MCF 10A (cell line): ENCODE data around the gene COX14. TPM values are rescaled to one million over a fixed set of nuclear protein-coding genes. Genes with fewer than 3 reads are reported as not detected.

Experiments
- BruUV-seq: library from RNA; stranded (reverse); fragments of 400-500 nt; replicated peaks from 2 replicates; lab custom pipeline; 2021; lab: Mats Ljungman, UMichigan
- CTCF ChIA-PET: fragments of 300-600 bp; sonication (Branson Sonifier 250); formaldehyde crosslinking; extraction: SDS; loops from one replicate; lab custom pipeline; 2021; ENCODE audit warnings: antibody characterized with exemption, inconsistent platforms; lab: Yijun Ruan, JAX
- POLR2A ChIA-PET: fragments of 300-600, 350-650 bp; sonication (Branson Sonifier 250); formaldehyde crosslinking; extraction: SDS; loops from one replicate; lab custom pipeline; 2020; ENCODE audit warnings: antibody characterized with exemption, inconsistent platforms; lab: Yijun Ruan, JAX
- DNase-seq: peaks from one replicate; pipeline ENCODE4 v3.0.0-alpha.2; 2018; ENCODE audit not compliant: unreplicated experiment
- H3K27ac Mint-ChIP-seq: one replicate; pipeline ENCODE4 v1.8.0; 2022; ENCODE audit warnings: mild to moderate bottlenecking, low read depth, mixed read lengths; ENCODE audit not compliant: unreplicated experiment
- H3K27me3 Mint-ChIP-seq: one replicate; pipeline ENCODE4 v1.8.0; 2022; ENCODE audit warnings: mixed read lengths; ENCODE audit not compliant: insufficient read depth, unreplicated experiment
- H3K36me3 Mint-ChIP-seq: one replicate; pipeline ENCODE4 v1.8.0; 2022; ENCODE audit warnings: mild to moderate bottlenecking, moderate library complexity, mixed read lengths; ENCODE audit not compliant: insufficient read depth, unreplicated experiment
- H3K4me1 Mint-ChIP-seq: one replicate; pipeline ENCODE4 v1.8.0; 2022; ENCODE audit warnings: mixed read lengths; ENCODE audit not compliant: insufficient read depth, unreplicated experiment
- H3K4me3 Mint-ChIP-seq: one replicate; pipeline ENCODE4 v1.8.0; 2022; ENCODE audit warnings: mild to moderate bottlenecking, moderate library complexity, mixed read lengths; ENCODE audit not compliant: unreplicated experiment
- H3K9me3 Mint-ChIP-seq: one replicate; pipeline ENCODE4 v1.8.0; 2022; ENCODE audit warnings: mixed read lengths; ENCODE audit not compliant: unreplicated experiment
- intact Hi-C: fragments of 100-400 bp; cut with micrococcal nuclease; formaldehyde crosslinking; loops from 2 replicates; pipeline ENCODE4 v1.14.1; 2022
- total RNA-seq: library from RNA; stranded (reverse); gene quantifications from 2 replicates; pipeline ENCODE4 v1.2.3, GENCODE V29; 2022
- TF ChIP-seq, protein P1 (sequence below): fragments of 200-600 bp; IDR thresholded peaks from one replicate; pipeline ENCODE4 v1.8.0; 2022; ENCODE audit warnings: antibody characterized with exemption, mild to moderate bottlenecking; ENCODE audit not compliant: unreplicated experiment

COX14 gene
- total RNA-seq, 1 experiment from 2014 or later, result 43.6 TPM

- Mint-ChIP-seq H3K9me3 (no peaks in the 10 kb centered on the region), H3K4me1 (peaks cover 13% of the 10 kb centered on the region), H3K4me3 (no peak overlapping the region), H3K27ac (no peak overlapping the region), H3K36me3 (peaks cover 10% of the 10 kb centered on the region), H3K27me3 (no peaks in the 10 kb centered on the region)
- ChIA-PET POLR2A (no interaction called here), CTCF (interaction anchor here (0.6 to 15.2 kb wide), 5 partner anchors 9 to 291 kb away, joined by 3 to 232 read pairs (median 3); partner anchors contain the start of genes FAM186A and SMARCD1)
- no TSS peak for BruUV-seq
- intact Hi-C loops, result no loop called here
- TF ChIP-seq, protein P1, sequence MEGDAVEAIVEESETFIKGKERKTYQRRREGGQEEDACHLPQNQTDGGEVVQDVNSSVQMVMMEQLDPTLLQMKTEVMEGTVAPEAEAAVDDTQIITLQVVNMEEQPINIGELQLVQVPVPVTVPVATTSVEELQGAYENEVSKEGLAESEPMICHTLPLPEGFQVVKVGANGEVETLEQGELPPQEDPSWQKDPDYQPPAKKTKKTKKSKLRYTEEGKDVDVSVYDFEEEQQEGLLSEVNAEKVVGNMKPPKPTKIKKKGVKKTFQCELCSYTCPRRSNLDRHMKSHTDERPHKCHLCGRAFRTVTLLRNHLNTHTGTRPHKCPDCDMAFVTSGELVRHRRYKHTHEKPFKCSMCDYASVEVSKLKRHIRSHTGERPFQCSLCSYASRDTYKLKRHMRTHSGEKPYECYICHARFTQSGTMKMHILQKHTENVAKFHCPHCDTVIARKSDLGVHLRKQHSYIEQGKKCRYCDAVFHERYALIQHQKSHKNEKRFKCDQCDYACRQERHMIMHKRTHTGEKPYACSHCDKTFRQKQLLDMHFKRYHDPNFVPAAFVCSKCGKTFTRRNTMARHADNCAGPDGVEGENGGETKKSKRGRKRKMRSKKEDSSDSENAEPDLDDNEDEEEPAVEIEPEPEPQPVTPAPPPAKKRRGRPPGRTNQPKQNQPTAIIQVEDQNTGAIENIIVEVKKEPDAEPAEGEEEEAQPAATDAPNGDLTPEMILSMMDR, result no peak
- DNase-seq, result no peak
Observed at GRCh38 chr12:50105913-50106450, 6.1 kb upstream of the COX14 start.

DNA sequence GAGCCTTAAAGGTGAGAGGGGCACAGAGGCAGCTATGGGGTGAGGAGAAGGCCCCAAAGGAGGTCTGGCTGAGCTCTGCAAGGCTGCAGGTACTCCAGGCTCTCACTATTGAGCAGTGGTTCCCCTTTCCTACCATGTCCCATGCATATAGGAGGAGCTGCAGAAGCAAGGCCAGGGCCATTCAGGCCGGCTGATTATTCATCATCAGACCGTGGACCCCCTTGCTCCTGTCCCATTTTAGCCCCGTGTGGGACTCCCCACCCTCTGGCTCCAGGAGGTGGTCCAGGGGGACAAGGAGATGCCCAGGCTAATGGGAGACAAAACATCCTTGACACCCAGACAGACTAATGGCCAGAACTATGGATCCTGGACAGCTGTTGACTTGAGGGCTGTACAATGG is 5.1 kb upstream of the COX14 start:
- Mint-ChIP-seq H3K27me3 (no peaks in the 10 kb centered on the region), H3K4me3 (no peak overlapping the region), H3K9me3 (no peaks in the 10 kb centered on the region), H3K27ac (no peak overlapping the region), H3K36me3 (peaks cover 2% of the 10 kb centered on the region), H3K4me1 (peaks cover 13% of the 10 kb centered on the region)
- DNase-seq, result no peak
- TF ChIP-seq, protein P1, result no peak
- BruUV-seq, result no TSS peak
- intact Hi-C loops, result no loop called here
- CTCF ChIA-PET, result interaction anchor here (0.6 to 15.2 kb wide), 3 partner anchors 20 to 51 kb away, joined by 3 to 232 read pairs (median 5); partner anchors contain the start of gene SMARCD1
- POLR2A ChIA-PET, result interaction anchor here (0.7 kb wide), 2 partner anchors 11 to 17 kb away, joined by 3 to 4 read pairs; no protein-coding TSS in a partner anchor

DNA sequence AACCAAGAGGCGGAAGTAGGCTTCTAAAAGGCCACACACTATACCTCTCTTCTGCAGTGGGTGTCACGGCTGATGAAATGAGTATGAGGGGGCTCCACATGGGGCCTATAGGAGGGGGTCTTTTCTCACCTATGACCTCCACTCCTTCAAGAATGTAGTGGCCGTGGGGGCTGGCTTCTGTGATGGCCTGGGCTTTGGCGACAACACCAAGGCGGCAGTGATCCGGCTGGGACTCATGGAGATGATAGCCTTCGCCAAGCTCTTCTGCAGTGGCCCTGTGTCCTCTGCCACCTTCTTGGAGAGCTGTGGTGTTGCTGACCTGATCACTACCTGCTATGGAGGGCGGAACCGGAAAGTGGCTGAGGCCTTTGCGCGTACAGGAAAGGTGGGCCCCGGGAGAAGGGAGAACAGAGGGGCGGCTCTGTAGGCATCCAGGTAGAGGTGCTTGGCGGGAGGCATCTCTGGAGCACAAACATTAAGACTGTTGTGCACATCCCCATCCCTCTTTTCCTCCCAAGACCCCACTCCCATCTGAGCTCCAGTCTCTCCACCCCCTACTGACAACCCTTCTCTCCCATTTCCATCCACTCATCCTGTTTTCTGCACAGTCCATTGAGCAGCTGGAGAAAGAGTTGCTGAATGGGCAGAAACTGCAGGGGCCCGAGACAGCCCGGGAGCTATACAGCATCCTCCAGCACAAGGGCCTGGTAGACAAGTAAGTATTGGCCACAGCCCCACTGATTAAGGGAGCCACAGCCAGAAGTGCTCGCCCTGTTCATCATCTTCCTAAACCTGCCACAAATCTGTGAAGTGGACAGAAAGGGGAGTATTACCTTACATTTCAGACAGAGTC is 4.4 kb upstream of the COX14 start:
- BruUV-seq, result no TSS peak
- ChIA-PET CTCF (interaction anchor here (0.5 to 15.2 kb wide), 7 partner anchors 9 to 37 kb away, joined by 3 to 232 read pairs (median 4); partner anchors contain the start of gene SMARCD1), POLR2A (interaction anchor here (0.6 to 0.7 kb wide), 2 partner anchors 12 to 99 kb away, joined by 3 read pairs; no protein-coding TSS in a partner anchor)
- no peaks in the 10 kb centered on the region for H3K27me3 Mint-ChIP-seq
- no peaks in the 10 kb centered on the region for H3K9me3 Mint-ChIP-seq
- TF ChIP-seq, protein P1, result no peak
- H3K4me3 Mint-ChIP-seq, result no peak overlapping the region
- peaks cover 13% of the 10 kb centered on the region for H3K4me1 Mint-ChIP-seq
- DNase-seq, result no peak
- H3K36me3 Mint-ChIP-seq, result no peaks in the 10 kb centered on the region
- H3K27ac Mint-ChIP-seq, result no peak overlapping the region
- intact Hi-C loops, result no loop called here

- intact Hi-C loops, result no loop called here
- H3K4me3 Mint-ChIP-seq, result no peak overlapping the region
- ChIA-PET POLR2A (interaction anchor here (4.4 to 5.0 kb wide), 2 partner anchors 25 to 57 kb away, joined by 56 to 70 read pairs; partner anchors contain the start of genes CERS5 and SMARCD1), CTCF (interaction anchor here (0.6 to 15.2 kb wide), 10 partner anchors 10 to 1814 kb away, joined by 3 to 232 read pairs (median 8); partner anchors contain the start of genes GPD1 and SMARCD1)
- H3K4me1 Mint-ChIP-seq, result peaks cover 8% of the 10 kb centered on the region
- TF ChIP-seq, protein P1, result no peak
- DNase-seq, result no peak
- H3K27ac Mint-ChIP-seq, result no peak overlapping the region
- BruUV-seq, result no TSS peak
- H3K36me3 Mint-ChIP-seq, result no peaks in the 10 kb centered on the region
- H3K27me3 Mint-ChIP-seq, result no peaks in the 10 kb centered on the region
- no peaks in the 10 kb centered on the region for H3K9me3 Mint-ChIP-seq
Observed at GRCh38 chr12:50109319-50109718, 2.7 kb upstream of the COX14 start.
